OCI-M1 (cell line): ENCODE data around the gene ST6GALNAC2.
"Not testable (repeated sequence)": the region's sequence is repeated elsewhere in the genome, so short reads cannot be mapped to it uniquely, and the experiment has no call there.

Experiments used
- DNase-seq: peaks from one replicate; lab custom pipeline; 2025; lab: John Stamatoyannopoulos, UW

Gene ST6GALNAC2

DNA sequence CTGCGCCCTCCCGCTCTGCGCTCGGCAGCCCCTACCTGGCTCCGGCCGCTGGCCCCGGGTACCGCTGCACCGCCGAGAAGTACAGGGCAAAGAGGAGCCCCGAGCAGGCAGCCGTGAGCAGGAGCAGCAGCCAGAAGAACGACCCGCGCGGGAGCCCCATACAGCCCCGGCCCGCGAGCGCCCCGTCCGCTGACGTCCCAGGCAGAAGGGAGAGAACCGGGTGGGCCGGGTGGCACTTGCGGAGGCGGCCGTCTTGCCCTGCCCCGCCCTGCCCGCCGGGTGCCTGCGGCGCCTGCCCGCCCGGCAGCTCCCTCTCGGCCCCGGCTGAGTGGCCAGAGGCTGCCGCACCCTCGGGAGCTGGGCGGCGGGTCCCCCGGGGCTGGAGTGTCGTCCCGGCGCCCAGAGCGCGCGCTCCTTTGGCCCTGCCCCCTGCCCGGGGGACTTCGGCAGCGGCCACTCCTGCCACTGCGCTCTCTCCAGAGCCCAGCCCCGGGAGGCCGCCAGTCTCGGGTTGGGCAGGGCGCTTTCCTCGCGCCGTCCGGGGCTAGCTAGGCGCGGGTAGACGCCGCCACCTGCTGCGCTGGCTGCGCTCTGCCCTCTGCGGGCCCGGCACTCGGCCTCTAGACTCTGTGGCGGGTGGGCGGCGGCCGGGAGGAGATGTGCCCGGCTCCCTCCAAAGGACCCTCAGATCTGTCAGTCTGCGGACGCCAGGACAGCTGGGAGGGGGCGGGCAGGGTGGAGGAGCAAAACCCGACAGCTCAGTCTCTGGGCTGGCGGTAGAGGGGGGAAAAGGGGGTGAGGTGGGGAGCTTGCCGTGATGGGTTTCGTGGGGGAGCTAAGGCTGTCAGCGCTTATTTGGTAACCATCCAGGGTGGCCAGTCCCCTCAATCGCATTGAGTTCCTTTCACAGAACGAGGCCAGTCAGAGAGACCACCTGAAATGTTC is at the start of gene ST6GALNAC2:
ST6GALNAC2 (minus strand) TSS at position 212 of the 945 bp plus-strand sequence; CDS start at position 160, 52 bp downstream.
- no peak for DNase-seq

DNA sequence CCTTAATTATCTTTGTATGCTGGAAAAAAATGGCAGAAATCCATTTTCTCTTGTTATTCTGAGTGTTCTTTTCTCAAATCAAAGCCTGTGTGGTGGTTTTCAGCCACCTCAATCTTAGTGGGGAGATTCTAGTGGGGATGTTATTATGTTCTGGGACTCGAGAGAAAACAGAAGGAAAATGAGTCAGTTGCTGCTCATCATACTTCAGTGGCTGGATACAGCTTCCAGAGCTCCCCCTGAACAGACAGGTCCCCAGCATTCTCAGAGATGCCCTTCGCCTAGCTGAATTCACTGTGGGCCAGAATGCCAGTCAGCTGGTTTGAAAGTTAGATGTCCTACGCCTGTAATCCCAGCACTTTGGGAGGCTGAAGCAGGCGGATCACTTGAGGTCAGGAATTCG is 49.4 kb upstream of the ST6GALNAC2 start:
- no peak for DNase-seq

DNA sequence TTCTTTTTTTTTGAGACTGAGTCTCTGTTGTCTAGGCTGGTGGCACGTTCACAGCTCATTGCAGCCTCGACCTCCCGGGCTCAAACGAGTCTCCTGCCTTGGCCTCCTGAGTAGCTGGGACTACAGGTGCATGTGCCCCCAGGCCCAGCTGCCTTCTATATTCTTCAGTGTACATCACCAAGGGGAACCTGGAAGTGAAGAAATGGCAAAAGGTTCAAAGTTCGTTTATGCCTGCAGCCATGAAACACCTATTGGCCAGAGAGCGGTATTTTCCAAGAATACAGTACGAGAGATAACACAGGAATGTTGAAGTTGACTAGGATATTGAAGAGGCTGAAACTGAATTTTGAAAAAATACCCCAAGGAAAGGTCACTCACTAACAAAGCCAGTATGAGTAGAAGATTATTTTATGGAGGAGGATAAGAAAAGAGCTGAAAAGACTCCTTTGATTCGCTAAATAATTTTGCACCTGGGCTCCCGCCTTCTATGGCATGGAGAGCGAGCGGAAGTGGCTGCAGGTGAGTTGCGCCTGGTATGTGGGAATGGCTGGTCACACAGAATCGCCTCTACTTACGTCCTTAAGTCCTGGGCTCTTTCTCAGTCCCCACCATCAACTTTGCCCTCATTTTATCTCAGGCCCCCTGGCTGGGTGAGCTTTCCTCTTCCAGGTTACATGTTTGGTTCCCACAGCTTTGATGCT is 48.1 kb upstream of the ST6GALNAC2 start:
- DNase-seq, result no peak

DNA sequence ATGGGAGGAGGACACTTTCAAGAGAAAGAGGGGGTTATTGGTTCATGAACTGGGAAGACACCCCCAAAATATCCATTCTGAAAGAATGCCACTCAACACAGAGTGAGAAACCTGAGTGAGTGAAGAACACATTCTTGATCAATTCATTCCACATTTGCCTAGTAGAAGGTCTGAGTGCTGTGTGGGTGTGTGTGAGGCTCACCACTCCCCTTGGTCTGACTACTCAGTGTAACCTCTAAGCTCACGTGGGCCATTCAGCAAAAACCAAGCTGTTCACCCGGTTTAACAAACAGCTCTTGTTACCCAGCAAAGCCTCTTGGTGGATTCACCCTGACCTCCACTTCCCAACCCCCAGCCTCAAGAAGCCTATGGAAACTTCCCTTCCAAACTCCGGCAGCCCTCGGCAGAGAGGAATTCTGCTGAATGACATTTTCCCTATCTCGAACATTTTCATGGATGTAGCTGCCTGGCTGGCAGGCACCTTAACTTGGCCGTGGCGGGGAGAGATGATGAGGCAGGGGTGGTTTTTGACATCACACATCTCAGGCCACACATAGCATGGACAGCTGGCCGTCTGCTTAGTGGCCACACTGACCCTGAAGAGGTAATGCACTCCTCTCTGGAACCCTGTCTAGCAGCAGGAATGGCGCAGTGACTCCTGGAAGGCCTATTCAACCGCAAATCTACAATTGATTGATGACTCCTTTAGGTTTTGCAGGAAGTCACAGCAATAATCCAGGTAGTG is 46.3 kb upstream of the ST6GALNAC2 start:
- DNase-seq, result no peak

DNA sequence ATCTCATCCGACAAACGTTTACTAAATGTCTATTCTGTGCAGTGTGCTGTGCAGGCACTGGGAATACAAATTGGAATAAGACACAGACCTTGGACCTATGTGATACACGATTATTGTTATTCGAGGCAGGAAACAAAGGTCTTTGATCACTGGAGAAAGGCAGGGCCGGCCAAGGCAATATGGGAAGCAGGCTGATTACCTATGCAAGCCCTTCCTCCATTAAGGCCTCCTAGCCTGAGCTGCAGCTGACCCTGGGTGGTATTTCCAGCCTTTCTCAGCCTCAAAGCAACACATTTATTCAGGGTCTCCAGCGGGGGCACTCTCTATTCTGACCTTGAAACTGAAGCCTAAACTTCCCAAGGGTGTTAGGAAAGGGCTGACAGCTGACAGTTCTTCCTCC is 44.5 kb upstream of the ST6GALNAC2 start:
- no peak for DNase-seq

DNA sequence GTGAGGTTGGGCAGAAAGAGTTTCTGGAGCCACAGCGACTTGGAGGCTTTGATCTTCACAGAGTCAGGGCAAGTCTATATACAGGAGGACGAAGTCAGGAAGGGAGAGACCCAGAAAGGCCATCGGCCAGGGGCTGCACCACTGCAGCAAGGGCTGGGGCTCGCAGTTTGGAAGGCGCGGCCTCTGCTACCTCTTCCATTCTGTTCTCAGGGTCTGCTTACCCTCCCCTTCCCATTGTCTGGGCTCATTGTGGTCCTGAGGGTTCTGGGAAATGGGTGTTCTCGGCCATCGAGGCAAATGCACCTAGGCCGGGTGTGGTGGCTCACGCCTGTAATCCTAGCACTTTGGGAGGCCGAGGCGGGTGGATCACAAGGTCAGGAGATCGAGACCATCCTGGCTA is 41.9 kb upstream of the ST6GALNAC2 start:
- DNase-seq, result no peak

DNA sequence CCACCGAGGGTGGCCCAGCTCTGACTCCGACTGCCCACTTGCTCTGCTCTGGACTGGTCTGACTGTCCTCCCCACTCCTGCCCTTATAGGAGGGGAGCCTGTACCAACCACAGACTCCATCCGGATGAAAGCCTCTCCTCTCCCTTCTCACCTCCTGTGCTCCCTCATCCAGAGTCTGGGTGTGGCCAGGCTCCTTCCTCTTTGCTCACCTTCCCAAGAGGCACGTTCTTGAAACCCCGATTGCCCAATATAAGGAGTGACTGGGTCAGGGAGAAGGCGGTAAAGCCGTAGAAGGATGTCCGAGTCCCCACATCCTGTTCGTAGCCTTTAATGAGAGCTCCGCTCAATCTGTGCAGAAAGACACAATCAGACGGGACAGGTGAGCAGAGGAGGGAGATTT is 40.8 kb upstream of the ST6GALNAC2 start:
- DNase-seq, result no peak

DNA sequence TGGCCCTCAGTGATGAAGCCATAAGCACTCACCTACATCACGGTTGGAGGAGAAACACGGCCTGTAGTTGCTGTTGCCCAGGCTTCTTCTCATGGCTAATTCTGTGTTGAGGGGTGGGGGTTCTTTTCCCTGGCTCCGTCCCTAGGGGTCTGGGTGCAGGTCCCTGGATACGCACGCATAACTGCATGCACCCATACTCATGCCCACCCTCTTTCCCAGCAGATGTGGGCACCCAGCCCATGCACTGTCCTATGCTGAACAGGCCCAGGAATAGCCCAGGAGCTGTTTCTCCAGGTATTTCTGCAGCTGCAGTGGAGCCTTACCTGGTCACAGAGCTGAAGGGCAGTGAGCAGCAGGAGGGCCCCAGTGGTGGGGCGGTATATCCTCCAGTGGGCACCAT is 39.8 kb upstream of the ST6GALNAC2 start:
- no peak for DNase-seq

DNA sequence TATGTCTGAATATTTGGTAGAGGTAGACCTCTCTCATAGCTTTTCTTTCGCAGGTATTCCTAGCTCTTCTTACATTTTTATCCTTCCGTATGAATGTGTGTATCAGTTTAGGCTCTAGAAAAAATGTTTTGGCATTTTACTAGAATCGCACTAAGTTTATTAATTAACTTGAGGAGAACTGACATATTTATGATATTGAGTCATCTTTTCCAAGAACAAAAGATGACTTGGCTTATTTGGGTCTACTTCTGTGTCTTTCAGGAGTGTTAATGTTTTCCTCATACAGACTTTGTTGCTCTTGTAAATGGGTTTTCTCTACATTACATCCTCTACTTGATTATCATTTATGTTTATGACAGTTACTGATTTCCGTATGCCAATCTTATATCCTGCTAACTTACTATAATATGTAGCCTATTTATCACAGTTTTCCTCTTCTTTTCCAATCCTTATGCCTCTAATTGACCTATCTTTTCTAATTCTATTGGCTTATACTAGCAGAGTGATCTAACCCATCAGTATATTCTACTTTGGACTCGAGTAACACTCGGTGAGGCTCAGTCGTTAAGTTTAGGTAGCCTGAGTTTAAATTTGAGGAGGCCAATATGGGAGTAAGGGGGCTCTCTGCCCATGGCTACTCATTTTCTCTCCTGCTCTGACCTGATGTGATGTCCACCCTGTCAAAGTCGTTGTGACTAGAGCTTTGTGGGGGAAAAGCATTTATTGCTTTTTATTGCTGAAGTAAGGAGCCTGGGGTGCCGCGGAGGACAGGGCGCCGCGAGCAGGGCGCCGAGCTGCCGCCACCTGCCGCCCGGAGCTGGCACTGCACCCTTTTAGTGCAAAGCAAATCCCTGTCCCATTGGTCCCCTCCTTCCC is 37.8 kb upstream of the ST6GALNAC2 start:
- DNase-seq, result peak; percentile 73

DNA sequence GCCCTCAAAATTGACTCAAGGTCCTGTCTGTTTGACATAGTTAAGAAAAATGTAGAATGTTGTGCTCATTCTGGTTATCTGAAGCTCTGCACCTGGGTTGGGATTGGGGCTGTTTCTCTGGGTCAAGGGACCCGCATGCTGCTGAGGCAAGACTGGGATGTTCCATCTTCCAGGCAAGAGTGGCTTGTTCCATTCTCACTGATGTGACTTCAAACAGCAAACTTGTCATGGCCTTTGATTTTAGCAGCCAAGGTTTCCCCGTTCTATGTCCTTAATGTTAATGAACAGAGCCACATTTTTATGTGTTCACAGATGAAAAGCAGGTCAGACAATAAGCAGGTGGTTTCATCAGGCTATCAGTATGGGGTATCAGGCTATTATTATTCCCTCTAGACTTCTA is 32.2 kb upstream of the ST6GALNAC2 start:
- DNase-seq, result no peak

DNA sequence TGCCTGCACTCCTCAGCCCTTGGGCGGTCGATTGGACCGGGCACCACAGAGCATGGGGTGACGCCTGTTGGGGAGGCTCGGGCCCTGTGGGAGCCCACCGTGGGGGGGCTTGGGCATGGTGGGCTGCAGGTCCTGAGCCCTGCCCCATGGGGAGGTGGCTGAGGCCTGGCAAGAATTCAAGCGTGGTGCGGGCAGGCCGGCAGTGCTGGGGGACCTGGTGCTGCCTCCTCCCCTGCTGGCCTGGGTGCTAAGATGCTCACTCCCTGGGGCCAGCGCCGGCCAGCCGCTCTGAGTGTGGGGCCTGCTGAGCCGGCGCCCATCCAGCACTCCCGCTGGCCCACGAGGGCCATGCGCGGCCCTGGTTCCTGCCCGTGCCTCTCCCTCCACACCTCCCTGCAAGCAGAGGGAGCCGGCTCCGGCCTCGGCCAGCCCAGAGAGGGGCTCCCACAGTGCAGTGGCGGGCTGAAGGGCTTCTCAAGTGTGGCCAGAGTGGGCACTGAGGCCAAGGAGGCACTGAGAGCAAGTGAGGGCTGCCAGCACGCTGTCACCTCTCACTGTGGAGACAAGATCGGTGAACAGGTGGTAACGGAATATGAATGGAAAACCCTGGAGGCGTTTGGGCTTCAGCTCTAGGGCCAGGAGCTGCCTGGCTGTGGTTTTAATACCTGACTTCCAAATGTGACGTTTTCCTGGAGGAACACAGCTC is 29.4 kb upstream of the ST6GALNAC2 start:
- no peak for DNase-seq

DNA sequence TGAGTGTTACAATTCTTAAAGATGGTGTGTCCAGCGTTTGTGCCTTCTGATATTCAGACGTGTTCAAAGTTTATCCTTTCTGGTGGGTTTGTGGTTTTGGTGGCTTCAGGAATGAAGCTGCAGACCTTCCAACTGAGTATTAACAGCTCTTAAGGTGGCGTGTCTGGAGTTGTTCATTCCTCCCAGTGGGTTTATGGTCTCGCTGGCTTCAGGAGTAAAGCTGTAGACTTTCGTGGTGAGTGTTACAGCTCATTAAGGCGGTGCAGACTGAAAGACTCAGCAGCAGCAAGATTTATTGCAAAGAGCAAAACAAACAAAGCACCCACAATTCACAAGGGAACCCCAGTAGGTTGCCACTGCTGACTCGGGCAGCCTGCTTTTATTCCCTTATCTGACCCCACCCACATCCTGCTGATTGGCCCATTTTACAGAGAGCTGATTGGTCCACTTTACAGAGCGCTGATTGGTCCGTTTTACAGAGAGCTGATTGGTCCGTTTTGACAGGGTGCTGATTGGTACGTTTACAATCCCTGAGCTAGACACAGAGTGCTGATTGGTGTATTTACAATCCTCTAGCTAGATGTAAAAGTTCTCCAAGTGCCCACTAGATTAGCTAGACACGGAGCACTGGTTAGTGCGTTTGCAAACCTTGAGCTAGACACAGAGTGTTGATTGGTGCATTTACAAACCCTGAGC is 28.6 kb upstream of the ST6GALNAC2 start:
- DNase-seq, result peak; percentile 22

DNA sequence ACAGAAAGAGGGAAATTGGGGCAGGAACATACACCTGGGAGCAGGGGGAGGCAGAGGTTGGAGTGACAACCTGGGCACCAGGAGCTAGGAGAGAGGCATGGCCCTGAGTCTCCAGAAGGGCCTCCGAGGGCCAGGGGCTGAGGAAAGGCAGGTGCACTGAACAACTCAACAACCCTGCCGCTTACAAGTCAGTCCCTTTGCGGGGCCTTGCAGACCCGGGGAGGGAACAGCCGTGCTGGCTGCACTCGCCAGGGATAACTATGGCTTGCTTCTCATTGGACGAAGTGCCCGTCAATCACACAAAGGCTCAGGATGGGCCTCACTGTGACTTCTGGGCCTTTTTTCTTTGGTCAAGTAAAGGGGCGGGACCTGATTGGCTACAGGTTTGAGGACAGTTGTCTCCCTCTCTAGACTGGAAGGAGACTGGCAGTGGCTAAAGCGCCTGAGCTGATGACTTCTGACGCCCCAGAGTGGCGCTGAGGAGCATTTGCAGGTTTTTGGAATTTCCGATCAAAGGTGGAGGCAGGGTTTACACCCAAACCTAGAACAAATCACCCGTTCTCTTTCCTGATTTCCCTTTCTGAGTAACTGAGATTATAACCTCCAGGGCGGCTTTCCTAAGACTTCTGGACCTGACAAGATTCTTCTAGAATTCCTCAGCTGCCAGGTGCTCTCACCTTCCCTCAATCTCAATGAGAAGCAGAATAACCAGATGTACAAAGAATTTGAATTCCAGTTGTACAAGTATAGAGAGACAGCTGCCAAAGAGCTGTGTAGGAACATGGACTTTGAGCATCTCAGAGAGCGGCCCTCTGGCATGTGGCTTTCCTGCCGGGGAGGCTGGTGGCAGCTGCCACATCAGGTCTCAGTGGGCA is 27.6 kb upstream of the ST6GALNAC2 start:
- DNase-seq, result peak; percentile 51

DNA sequence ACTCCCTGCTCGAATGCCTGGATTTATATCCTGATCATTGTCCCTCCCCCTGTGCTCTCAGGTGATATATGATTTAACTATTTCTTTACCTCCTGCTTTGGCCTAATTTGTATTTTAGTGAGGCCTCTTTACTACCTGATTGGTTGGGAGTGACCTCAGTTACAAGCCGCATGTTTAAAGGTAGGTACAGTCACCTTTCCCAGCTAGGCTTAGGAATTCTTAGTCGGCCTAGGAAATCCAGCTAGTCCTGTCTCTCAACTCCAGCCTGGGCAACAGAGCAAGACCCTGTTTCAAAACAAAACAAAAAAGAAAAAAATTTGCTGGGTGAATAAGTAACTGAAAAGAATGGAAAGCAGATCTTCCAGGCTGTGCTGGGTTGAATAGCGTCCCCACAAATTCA is 26.8 kb upstream of the ST6GALNAC2 start:
- DNase-seq, result no peak

DNA sequence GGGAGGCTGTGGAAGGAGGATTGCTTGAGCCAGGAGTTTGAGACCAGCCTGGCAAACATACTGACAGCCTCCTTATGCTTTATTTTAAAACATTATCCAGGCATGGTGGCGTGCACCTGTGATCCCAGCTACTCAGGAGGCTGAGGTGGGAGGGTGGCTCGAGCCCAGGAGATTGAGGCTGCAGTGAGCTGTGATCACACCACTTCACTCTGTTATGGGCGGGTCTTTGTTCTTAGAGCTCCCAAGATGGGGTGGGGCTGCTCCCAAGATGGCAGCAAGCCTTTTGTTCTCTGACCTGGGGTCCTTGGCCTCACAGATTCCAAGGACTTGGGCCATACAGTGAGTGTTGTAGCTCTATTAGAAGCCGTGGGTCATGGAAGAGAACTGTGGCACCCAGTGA is 26.1 kb upstream of the ST6GALNAC2 start:
- DNase-seq, result no peak

DNA sequence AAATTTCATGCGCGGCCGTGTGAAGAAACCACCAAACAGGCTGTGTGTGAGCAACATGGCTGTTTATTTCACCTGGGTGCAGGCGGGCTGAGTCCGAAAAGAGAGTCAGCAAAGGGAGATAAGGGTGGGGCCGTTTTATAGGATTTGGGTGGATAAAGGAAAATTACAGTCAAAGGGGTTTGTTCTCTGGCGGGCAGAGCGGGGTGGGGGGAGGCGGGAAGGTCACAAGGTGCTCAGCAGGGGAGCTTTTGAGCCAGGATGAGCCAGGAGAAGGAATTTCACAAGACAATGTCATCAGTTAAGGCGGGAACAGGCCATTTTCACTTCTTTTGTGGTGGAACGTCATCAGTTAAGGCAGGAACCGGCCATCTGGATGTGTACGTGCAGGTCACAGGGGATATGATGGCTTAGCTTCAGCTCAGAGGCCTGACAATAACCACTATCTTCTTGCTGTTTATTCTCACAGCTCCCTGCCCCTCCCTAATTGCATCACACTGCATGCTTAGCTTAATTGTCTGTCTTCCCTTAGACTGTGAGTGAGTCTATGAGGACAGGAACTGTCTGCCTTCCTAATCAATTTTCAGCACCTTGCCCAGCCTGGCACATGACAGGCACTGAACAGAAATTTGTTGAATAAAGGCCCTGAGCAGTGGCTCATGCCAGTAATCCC is 25.6 kb upstream of the ST6GALNAC2 start:
- DNase-seq, result peak; percentile 60

DNA sequence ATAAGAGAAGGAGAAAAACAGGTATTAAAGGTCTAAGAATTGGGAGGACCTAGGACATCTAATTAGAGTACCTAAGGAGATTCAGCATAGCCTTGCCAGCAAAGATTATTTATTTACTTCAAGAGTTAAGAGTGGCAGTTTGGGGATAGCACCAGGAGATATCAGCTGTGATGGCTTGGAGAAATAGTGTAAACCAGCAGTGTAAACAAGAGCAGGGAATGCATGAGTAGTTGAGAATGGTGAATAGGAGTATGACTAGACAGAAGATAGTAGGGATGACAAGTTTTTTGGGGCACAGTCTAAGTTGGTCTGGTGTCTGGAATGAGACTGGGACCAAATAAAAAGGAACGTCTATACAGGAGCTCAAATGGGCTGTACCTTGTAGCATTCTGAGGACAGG is 21.0 kb upstream of the ST6GALNAC2 start:
- DNase-seq, result not testable (repeated sequence)

DNA sequence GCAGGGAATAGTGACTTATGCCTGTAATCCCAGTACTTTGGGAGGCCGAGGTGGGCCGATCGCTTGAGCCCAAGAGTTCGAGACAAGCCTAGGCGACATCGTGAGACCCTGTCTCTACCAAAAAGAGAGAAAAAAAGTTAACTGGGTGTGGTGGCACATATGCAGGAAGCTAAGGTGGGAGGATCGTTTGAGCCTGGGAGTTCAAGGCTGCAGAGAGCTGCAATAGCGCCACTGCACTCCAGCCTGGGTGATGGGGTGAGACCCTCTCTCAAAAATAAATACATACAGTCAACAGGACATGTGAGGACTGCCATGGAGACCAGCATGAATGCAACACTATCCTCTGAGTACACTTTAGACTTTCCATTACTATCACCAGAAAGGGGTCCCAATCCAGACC is 15.4 kb upstream of the ST6GALNAC2 start:
- no peak for DNase-seq
